ENCODE data around the gene GRIA3.

The GRIA3 gene

DNA sequence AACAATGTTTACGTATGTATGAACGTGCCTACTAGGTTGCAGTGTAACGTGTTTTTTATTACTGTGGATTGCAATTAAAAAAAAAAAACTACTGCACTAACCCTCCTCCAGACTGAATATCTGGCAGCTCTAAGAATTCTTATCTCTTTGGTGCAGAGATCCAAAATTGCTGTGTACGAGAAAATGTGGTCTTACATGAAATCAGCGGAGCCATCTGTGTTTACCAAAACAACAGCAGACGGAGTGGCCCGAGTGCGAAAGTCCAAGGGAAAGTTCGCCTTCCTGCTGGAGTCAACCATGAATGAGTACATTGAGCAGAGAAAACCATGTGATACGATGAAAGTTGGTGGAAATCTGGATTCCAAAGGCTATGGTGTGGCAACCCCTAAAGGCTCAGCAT lies 280.6 kb downstream of the GRIA3 start:
- H3K4me1 ChIP-seq (ENCODE audit: control insufficient read depth in 2 of 2, insufficient read depth in 1 of 2, low read depth in 1 of 2, low read length in 2 of 2) = no peaks in the 10 kb centered on the region
- no peak overlapping the region for H3K18ac ChIP-seq (ENCODE audit: low read length)
- WGBS, 2 donors (ENCODE audit: extremely low coverage in 2 of 2, insufficient read length in 2 of 2, insufficient replicate concordance in 1 of 2) = no CpG with 5 or more reads among the region's 10 CpGs

DNA sequence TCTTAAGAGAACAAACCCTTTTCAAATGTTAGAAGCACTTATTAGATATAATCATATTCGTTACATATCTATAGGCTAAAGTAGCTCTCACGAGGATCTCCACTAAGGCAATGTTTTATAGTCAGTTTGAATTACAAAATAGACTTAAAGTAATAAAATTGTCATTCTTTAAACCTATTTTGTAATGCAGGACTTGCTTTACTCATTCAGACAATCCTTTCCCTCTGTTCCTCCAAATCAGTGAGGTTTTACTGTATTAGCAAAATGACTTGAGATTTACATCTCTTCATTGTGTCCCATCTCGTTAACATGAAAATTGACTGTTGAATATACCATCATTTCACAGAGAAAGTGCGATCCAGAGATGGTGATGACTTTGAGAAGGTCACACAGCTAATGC lies 284.4 kb downstream of the GRIA3 start:
- no peak overlapping the region for H3K27ac ChIP-seq (replicated peaks; ENCODE audit: low read length)
- no peak overlapping the region for H4K91ac ChIP-seq (ENCODE audit: low read depth, low read length, poor library complexity)
- no peak overlapping the region for H3K14ac ChIP-seq (ENCODE audit: low read length)
- no peaks in the 10 kb centered on the region for H3K36me3 ChIP-seq (replicated peaks in 1 of 2; ENCODE audit: control insufficient read depth in 2 of 2, insufficient read depth in 2 of 2, low read length in 2 of 2)
- no peak for DNase-seq (ENCODE audit: low spot score)
- no peaks in the 10 kb centered on the region for H3K9me3 ChIP-seq (replicated peaks in 1 of 2; ENCODE audit: control insufficient read depth in 2 of 2, insufficient read depth in 1 of 2, low read depth in 1 of 2, low read length in 2 of 2)
- no peak overlapping the region for H2BK12ac ChIP-seq (ENCODE audit: low read length)
- no peak overlapping the region for H2AFZ ChIP-seq (ENCODE audit: low read length)
- H3K4me2 ChIP-seq (ENCODE audit: insufficient read depth, low read length, poor library complexity, severe bottlenecking) = no peak overlapping the region
- H3K9ac ChIP-seq (ENCODE audit: low read depth, low read length, poor library complexity) = no peak overlapping the region
- H3K4me1 ChIP-seq (ENCODE audit: control insufficient read depth in 2 of 2, insufficient read depth in 1 of 2, low read depth in 1 of 2, low read length in 2 of 2) = no peaks in the 10 kb centered on the region
- no peak overlapping the region for H3K23ac ChIP-seq (ENCODE audit: low read depth, low read length, poor library complexity)
- H2BK5ac ChIP-seq (ENCODE audit: low read length) = no peak overlapping the region
- H2BK15ac ChIP-seq (ENCODE audit: low read length) = no peak overlapping the region
- no peaks in the 10 kb centered on the region for H3K27me3 ChIP-seq (ENCODE audit: control insufficient read depth in 3 of 3, insufficient read depth in 3 of 3, low read depth in 1 of 3, low read length in 3 of 3)
- H3K4ac ChIP-seq (ENCODE audit: low read length) = no peak overlapping the region
- H2AK5ac ChIP-seq (ENCODE audit: low read depth, low read length) = no peak overlapping the region
- no peak overlapping the region for H2BK120ac ChIP-seq (ENCODE audit: low read depth, low read length)
- H3K4me3 ChIP-seq (ENCODE audit: low read length in 2 of 2) = no peak overlapping the region
- H4K8ac ChIP-seq (ENCODE audit: low read depth, low read length) = no peak overlapping the region
- H3K18ac ChIP-seq (ENCODE audit: low read length) = no peak overlapping the region
- no CpG with 5 or more reads among the region's 4 CpGs for WGBS, 2 donors (ENCODE audit: extremely low coverage in 2 of 2, insufficient read length in 2 of 2, insufficient replicate concordance in 1 of 2)
- no peaks in the 10 kb centered on the region for H3K79me1 ChIP-seq (ENCODE audit: low read depth, low read length)

More for the DNA sequence above, 280.6 kb downstream of the GRIA3 start:
- Histone ChIP-seq H3K4me3 (ENCODE audit: low read length in 2 of 2) (no peak overlapping the region), H3K4ac (ENCODE audit: low read length) (no peak overlapping the region), H2BK5ac (ENCODE audit: low read length) (no peak overlapping the region), H2BK15ac (ENCODE audit: low read length) (no peak overlapping the region), H3K9me3 (replicated peaks in 1 of 2; ENCODE audit: control insufficient read depth in 2 of 2, insufficient read depth in 1 of 2, low read depth in 1 of 2, low read length in 2 of 2) (no peaks in the 10 kb centered on the region), H3K4me2 (ENCODE audit: insufficient read depth, low read length, poor library complexity, severe bottlenecking) (no peak overlapping the region), H4K91ac (ENCODE audit: low read depth, low read length, poor library complexity) (no peak overlapping the region), H3K36me3 (replicated peaks in 1 of 2; ENCODE audit: control insufficient read depth in 2 of 2, insufficient read depth in 2 of 2, low read length in 2 of 2) (no peaks in the 10 kb centered on the region), H2AK5ac (ENCODE audit: low read depth, low read length) (no peak overlapping the region), H4K8ac (ENCODE audit: low read depth, low read length) (no peak overlapping the region), H2AFZ (ENCODE audit: low read length) (no peak overlapping the region), H3K27ac (replicated peaks; ENCODE audit: low read length) (no peak overlapping the region), H3K14ac (ENCODE audit: low read length) (no peak overlapping the region), H3K9ac (ENCODE audit: low read depth, low read length, poor library complexity) (no peak overlapping the region), H3K79me1 (ENCODE audit: low read depth, low read length) (no peaks in the 10 kb centered on the region), H2BK12ac (ENCODE audit: low read length) (no peak overlapping the region), H3K23ac (ENCODE audit: low read depth, low read length, poor library complexity) (no peak overlapping the region), H2BK120ac (ENCODE audit: low read depth, low read length) (no peak overlapping the region), H3K27me3 (ENCODE audit: control insufficient read depth in 3 of 3, insufficient read depth in 3 of 3, low read depth in 1 of 3, low read length in 3 of 3) (no peaks in the 10 kb centered on the region)
- no peak for DNase-seq (ENCODE audit: low spot score)

DNA sequence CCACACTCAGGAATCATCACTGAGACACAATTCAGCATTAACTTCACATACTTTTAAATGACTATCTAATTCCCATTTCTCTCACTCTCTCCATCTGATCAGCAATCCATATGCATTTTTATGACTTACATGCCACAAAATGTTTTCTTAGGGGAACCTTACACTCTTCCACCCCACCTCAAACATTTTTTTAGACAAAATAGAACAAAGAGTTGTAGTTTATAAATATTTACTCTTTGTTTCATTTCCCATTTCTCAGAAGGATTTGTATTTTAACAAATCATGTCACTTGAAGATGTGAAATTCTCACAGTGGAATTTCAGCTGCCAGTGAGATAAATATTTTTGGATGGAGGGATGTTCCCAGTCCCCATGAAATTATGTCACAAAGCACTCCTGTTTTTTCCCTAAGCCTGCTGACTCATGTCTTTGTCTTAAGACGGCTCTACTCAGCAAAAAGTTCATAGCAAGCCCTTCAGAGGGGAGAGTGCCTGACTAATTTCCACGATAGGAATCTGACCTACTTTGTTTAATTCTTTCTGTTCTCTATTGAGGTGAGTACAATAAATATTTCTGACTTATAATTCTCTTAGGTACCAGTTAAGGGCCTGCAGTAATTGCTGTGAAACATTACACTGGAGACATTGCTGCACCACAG lies 291.1 kb downstream of the GRIA3 start:
- Histone ChIP-seq H2AK5ac (ENCODE audit: low read depth, low read length) (no peak overlapping the region), H2BK120ac (ENCODE audit: low read depth, low read length) (no peak overlapping the region), H3K9me3 (replicated peaks in 1 of 2; ENCODE audit: control insufficient read depth in 2 of 2, insufficient read depth in 1 of 2, low read depth in 1 of 2, low read length in 2 of 2) (no peaks in the 10 kb centered on the region), H3K9ac (ENCODE audit: low read depth, low read length, poor library complexity) (no peak overlapping the region), H4K91ac (ENCODE audit: low read depth, low read length, poor library complexity) (no peak overlapping the region), H3K4me3 (ENCODE audit: low read length in 2 of 2) (no peak overlapping the region), H2AFZ (ENCODE audit: low read length) (no peak overlapping the region), H3K14ac (ENCODE audit: low read length) (no peak overlapping the region), H2BK12ac (ENCODE audit: low read length) (no peak overlapping the region), H3K36me3 (replicated peaks in 1 of 2; ENCODE audit: control insufficient read depth in 2 of 2, insufficient read depth in 2 of 2, low read length in 2 of 2) (no peaks in the 10 kb centered on the region), H2BK15ac (ENCODE audit: low read length) (no peak overlapping the region), H3K4me1 (ENCODE audit: control insufficient read depth in 2 of 2, insufficient read depth in 1 of 2, low read depth in 1 of 2, low read length in 2 of 2) (peaks cover 0 to 4% of the 10 kb centered on the region in 2 donors), H2BK5ac (ENCODE audit: low read length) (no peak overlapping the region), H4K8ac (ENCODE audit: low read depth, low read length) (no peak overlapping the region), H3K23ac (ENCODE audit: low read depth, low read length, poor library complexity) (no peak overlapping the region), H3K27me3 (ENCODE audit: control insufficient read depth in 3 of 3, insufficient read depth in 3 of 3, low read depth in 1 of 3, low read length in 3 of 3) (no peaks in the 10 kb centered on the region), H3K4me2 (ENCODE audit: insufficient read depth, low read length, poor library complexity, severe bottlenecking) (no peak overlapping the region), H3K79me1 (ENCODE audit: low read depth, low read length) (no peaks in the 10 kb centered on the region), H3K27ac (replicated peaks; ENCODE audit: low read length) (no peak overlapping the region), H3K18ac (ENCODE audit: low read length) (no peak overlapping the region), H3K4ac (ENCODE audit: low read length) (no peak overlapping the region)
- DNase-seq (ENCODE audit: low spot score) = no peak
- no CpG with 5 or more reads among the region's 2 CpGs for WGBS, 2 donors (ENCODE audit: extremely low coverage in 2 of 2, insufficient read length in 2 of 2, insufficient replicate concordance in 1 of 2)

DNA sequence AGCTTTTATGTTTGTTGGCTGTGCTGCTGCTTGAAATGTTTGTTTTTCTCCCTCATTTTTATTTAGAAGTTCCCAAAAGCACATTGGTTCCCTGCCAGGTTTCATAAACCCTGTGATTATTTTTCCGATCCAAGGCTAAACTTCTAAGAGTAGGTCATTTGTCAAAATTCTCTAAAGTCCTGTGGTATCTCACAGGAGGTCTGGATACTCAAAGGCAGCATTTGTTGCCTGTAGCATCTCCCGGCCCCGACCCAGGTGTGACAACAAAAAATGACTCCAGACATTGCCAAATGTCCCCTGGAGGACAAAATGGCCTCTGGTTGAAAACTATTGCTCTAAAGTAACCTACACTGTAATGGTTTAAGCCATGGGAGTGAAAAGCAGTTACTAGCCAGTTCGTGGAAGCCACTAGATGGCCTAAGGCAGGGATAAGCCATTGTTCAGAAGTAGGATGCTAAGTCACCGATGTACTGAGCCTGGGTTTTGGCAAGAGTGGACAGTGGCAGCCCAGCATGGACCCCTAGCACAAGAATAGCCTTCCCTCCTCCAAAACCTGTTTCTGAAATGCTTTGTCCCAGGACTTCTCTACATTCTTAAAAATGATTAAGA lies 292.6 kb downstream of the GRIA3 start:
- no CpG with 5 or more reads among the region's 5 CpGs for WGBS, 2 donors (ENCODE audit: extremely low coverage in 2 of 2, insufficient read length in 2 of 2, insufficient replicate concordance in 1 of 2)
- no peak overlapping the region for H3K27ac ChIP-seq (replicated peaks; ENCODE audit: low read length)
- no peaks in the 10 kb centered on the region for H3K79me1 ChIP-seq (ENCODE audit: low read depth, low read length)
- no peak overlapping the region for H3K4ac ChIP-seq (ENCODE audit: low read length)
- no peak overlapping the region for H2BK12ac ChIP-seq (ENCODE audit: low read length)
- H4K8ac ChIP-seq (ENCODE audit: low read depth, low read length) = peak overlapping the region; percentile 17
- H3K4me3 ChIP-seq (ENCODE audit: low read length in 2 of 2) = no peak overlapping the region
- no peak overlapping the region for H3K9ac ChIP-seq (ENCODE audit: low read depth, low read length, poor library complexity)
- H3K4me2 ChIP-seq (ENCODE audit: insufficient read depth, low read length, poor library complexity, severe bottlenecking) = no peak overlapping the region
- peaks cover 0 to 4% of the 10 kb centered on the region in 2 donors for H3K4me1 ChIP-seq (ENCODE audit: control insufficient read depth in 2 of 2, insufficient read depth in 1 of 2, low read depth in 1 of 2, low read length in 2 of 2)
- H3K36me3 ChIP-seq (replicated peaks in 1 of 2; ENCODE audit: control insufficient read depth in 2 of 2, insufficient read depth in 2 of 2, low read length in 2 of 2) = no peaks in the 10 kb centered on the region
- no peak overlapping the region for H3K23ac ChIP-seq (ENCODE audit: low read depth, low read length, poor library complexity)
- H2AFZ ChIP-seq (ENCODE audit: low read length) = no peak overlapping the region
- H2BK5ac ChIP-seq (ENCODE audit: low read length) = no peak overlapping the region
- H3K27me3 ChIP-seq (ENCODE audit: control insufficient read depth in 3 of 3, insufficient read depth in 3 of 3, low read depth in 1 of 3, low read length in 3 of 3) = no peaks in the 10 kb centered on the region
- DNase-seq (ENCODE audit: low spot score) = no peak
- H4K91ac ChIP-seq (ENCODE audit: low read depth, low read length, poor library complexity) = no peak overlapping the region
- no peak overlapping the region for H3K18ac ChIP-seq (ENCODE audit: low read length)
- no peaks in the 10 kb centered on the region for H3K9me3 ChIP-seq (replicated peaks in 1 of 2; ENCODE audit: control insufficient read depth in 2 of 2, insufficient read depth in 1 of 2, low read depth in 1 of 2, low read length in 2 of 2)
- no peak overlapping the region for H2BK120ac ChIP-seq (ENCODE audit: low read depth, low read length)
- H2BK15ac ChIP-seq (ENCODE audit: low read length) = no peak overlapping the region
- H3K14ac ChIP-seq (ENCODE audit: low read length) = no peak overlapping the region
- no peak overlapping the region for H2AK5ac ChIP-seq (ENCODE audit: low read depth, low read length)
